NAMALWA (cell line): ENCODE measurements around the gene ATP5F1D.
"Not testable (repeated sequence)": the region's sequence is repeated elsewhere in the genome, so short reads cannot be mapped to it uniquely, and the experiment has no call there.

Experiments used
- DNase-seq: peaks from one replicate; pipeline ENCODE4 v3.0.0-alpha.2; 2015; ENCODE audit warnings: low spot score

ATP5F1D gene

DNA sequence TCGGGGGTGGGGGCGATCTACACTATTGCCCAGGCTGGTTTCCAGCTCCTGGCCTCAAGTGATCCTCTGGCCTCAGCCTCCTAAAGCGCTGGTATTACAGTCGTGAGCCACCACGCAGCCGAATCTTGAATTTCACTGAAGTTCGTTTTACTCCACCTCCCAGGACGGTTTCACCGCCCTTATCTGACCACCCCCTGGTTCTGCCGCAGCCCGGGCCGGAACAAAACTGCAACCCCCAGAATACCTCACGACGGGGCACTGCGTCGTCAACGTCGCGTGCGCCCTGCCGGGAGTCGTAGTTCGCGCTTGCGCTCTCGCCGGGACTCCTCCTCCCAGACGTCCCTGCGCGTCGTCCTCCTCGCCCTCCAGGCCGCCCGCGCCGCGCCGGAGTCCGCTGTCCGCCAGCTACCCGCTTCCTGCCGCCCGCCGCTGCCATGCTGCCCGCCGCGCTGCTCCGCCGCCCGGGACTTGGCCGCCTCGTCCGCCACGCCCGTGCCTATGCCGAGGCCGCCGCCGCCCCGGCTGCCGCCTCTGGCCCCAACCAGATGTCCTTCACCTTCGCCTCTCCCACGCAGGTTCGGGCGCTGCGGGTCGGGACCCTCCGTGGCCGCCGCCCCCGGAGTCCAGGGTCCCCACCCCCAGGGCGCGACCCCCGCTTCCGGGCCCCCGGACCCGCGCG, at the start of gene ATP5F1D:
Gene ATP5F1D, plus strand, starts transcription at position 335 of the 679 bp plus-strand sequence. Its CDS starts 100 bp downstream, at position 435.
- peak; percentile 95 for DNase-seq

DNA sequence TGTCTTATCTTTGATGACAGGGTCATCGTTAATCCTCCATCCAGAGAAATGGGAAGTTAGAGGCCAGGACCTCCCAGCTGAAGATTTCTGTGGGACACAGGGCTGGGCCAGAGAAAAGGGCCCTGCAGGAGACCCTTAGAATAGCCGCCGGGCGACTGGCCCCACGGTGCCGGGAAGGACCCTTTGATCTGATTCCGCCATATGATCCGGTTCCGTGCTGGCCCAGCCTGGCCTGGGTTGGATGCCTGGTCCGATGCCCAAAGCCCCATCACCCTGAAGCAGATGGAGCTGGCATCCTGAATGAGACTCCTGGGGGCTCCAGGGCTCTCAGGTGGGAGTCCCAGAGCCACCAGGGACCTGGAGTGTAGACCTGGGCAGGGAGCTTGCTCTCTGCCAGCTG, 42.0 kb upstream of the ATP5F1D start:
- DNase-seq, result no peak

DNA sequence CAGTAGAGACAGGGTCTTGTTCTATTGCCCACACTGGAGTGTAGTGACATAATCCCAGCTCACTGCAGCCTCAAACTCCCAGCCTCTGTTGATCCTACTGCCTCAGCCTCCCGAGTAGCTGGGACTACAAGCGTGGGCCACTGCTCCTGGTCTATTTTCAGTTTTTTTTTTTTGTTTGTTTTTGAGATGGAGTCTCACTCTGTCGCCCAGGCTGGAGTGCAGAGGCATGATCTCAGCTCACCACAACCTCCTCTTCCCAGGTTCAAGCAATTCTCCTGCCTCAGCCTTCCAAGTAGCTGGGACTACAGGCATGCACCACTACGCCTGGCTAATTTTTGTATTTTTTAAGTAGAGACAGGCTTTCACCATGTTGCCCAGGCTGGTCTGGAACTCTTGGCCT, 40.9 kb upstream of the ATP5F1D start:
- DNase-seq, result not testable (repeated sequence)

DNA sequence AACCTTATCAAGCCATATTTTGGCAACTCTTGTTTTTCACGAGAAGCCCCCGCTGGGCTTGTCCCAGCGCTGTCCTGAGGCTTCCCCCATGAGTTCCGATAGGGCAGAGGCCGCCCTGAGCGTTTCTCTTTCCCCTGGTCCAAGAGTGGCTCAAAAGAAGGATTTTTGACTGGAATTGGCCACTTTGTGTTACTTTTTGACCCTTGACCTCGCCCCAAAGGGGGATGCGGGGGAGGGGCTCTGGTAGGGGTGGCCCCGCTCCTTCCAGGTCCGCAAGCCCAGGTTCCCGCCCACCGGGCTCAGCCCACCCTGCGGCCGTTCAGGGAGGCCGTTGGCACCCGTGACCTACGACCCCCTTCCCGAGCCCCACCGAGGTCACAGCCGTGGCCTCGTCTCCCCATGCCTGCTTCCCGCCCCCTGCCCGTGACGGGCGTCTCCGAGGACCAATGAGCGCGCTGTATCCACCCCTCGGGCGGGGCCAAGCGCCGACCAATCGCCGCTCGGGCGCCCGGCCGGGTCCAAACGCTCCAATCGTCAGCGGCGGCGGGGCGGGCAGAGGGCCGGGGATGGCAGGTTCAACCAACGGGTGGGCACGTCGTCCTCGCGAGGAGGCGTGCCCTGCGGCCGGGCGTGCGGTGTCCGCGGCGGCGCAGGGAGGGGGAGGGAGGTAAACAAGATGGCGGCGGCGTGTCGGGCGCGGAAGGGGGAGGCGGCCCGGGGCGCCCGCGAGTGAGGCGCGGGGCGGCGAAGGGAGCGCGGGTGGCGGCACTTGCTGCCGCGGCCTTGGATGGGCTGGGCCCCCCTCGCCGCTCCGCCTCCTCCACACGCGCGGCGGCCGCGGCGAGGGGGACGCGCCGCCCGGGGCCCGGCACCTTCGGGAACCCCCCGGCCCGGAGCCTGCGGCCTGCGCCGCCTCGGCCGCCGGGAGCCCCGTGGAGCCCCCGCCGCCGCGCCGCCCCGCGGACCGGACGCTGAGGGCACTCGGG, 36.1 kb upstream of the ATP5F1D start, which contains the start of gene STK11:
Gene STK11, plus strand, starts transcription at position 665 of the 986 bp plus-strand sequence. CDS start 1,136 bp downstream, outside the sequence.
- DNase-seq, result peak; percentile 98

DNA sequence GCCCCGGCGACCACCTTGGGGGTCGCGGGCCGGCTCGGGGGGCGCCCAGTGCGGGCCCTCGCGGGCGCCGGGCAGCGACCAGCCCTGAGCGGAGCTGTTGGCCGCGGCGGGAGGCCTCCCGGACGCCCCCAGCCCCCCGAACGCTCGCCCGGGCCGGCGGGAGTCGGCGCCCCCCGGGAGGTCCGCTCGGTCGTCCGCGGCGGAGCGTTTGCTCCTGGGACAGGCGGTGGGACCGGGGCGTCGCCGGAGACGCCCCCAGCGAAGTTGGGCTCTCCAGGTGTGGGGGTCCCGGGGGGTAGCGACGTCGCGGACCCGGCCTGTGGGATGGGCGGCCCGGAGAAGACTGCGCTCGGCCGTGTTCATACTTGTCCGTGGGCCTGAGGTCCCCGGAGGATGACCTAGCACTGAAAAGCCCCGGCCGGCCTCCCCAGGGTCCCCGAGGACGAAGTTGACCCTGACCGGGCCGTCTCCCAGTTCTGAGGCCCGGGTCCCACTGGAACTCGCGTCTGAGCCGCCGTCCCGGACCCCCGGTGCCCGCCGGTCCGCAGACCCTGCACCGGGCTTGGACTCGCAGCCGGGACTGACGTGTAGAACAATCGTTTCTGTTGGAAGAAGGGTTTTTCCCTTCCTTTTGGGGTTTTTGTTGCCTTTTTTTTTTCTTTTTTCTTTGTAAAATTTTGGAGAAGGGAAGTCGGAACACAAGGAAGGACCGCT, 35.2 kb upstream of the ATP5F1D start:
- no peak for DNase-seq

DNA sequence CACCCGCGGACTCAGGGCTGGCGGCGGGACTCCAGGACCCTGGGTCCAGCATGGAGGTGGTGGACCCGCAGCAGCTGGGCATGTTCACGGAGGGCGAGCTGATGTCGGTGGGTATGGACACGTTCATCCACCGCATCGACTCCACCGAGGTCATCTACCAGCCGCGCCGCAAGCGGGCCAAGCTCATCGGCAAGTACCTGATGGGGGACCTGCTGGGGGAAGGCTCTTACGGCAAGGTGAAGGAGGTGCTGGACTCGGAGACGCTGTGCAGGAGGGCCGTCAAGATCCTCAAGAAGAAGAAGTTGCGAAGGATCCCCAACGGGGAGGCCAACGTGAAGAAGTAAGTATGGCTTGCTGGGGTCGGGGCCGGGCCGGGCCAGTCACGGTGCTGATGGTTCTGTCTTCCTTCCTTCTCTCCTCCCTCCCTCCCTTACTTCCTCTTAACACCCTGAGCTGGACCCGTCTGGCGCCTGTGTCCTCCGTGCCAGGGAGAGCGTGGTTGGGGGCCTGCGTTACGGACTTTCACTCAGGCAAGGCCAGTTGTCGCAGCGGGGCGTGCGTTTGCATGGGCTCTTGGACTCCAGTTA, 34.6 kb upstream of the ATP5F1D start:
- peak; percentile 60 for DNase-seq

DNA sequence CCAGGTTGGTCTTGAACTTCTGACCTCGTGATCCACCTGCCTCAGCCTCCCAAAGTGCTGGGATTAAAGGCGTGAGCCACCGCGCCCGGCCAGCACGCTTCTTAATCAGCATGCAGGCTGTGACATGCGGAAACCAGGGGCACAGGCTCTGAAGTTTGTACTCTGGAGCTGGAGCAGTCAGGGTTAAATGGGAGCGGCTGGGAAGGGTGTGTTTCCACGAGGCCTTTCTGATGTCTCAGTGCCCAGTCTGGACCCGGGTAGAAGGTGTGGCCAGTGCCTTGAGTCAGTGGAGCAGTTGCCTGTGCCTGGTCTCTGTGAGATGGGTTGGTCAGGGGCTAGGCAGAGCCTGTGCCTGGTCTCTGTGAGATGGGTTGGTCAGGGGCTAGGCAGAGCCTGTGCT, 32.7 kb upstream of the ATP5F1D start:
- DNase-seq, result not testable (repeated sequence)

DNA sequence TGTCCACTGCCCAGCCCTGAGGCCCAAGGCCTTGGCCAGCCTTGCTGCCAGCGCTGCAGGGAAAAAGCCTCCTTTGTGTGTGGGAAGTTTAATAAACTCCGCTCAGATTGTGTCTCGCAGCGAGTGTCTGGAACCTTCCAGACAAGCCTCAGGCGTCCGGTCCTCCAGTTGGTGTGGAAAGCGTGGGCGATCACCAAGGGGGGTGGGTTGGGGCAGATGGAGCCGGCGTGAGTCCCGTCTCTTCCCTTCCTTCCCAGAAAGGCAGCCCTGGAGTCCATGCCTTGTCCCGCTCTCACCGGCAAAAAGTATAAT, 31.4 kb upstream of the ATP5F1D start:
- DNase-seq, result no peak

DNA sequence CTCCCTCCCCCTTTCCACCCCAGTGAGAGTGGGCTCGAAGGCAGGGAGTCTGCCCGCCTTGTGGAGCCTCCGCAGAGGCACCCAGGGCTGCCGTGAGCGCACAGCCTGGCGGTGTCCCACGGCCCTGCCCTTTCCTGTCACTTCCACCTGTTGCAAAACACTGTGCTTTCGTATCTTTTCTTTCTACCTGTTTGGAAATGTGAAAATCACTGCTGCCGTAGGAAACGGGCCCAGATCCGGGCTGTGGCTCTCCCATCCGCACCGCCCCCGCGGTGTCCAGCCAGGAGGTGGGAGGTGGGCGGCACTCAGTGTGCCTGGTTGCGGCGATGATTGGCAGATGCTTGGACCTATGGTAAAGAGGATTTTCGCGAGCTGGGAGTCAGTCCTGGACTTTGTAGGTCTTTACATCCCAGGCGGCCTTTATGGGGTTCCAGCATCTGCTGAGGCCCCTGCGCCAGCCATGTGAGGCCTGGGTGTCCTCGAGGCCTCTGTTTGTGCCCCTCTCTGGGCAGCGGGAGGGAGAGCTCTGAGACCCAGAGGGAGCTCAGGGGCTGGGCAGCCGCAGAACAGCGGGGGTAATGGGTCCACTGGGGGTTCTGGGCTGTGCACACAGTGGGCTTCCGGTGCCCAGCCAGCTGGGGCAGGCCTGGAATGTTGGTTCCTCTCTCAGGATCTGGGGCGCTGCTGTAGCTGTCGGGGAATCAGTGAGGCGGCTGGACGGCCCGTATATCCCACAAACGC, 29.9 kb upstream of the ATP5F1D start:
- no peak for DNase-seq

DNA sequence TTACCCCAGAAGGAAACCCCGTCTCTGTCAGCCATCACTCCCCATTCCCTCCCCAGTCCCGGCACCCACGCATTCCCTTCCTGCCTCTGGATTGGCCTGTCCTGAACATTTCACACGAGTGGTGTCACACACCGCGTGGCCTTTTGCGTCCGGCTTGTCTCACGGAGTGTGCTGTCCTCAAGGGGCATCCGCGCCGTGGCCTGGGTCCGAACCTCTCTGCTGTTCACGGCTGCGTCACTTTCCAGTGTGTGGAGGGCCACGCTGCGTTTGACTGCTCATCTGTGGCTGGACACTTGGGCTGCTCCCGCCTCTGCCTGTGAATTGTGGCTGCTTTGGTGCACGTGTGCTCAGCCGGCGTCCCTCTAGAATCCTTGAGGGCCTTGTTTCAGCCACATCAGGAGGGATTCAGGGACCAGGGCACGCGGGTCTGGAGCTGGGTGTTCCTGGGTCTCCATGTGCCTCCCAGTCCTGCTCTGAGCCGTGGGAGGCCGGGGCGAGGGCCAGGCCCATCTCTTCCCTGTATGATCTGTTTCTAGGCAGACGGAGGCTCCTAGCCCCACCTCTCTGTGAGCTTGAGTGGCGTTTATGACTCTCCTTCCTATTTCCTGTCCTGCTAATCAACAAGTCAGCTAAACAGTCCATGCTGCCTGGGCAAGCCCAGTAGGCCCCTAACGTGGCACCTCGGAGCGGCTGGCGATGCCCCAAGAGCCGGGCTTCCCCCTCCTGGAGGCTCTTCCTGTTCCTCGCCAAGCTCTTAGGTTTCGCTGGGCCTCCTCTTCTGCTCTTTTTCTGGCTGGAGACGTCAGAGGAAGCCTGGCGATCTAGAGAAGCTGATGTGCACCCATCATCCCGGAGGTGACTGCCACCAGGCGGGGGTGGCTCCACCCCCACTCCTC, 27.9 kb upstream of the ATP5F1D start:
- no peak for DNase-seq

DNA sequence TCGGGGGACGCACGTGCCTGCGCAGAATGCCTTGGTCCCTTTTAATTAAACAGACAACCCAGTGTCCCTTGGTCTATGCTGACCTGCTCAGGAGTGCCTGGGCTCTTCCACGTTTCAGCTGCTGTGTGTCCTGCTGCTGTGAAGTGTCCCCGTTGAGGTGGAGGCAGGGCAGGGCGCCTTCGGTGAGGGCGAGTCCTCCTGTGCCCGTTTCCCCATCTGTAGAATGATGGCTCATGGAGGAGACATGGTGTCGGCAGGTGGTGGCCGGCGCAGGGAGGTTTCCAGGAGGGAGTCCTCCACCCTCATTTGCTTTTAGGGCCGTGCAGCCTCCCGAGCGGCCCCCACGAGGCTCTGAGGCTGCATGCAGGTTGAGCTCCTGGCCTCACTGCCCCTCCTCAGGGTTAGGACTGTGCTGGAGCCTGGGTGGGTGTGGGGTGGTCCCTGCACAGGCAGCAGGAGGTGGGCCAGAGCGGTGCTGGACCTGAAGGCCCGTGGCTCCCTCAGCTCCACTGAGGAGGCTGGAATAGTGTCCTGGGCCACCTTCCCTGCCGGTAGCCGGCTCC, 27.2 kb upstream of the ATP5F1D start:
- DNase-seq, result no peak

DNA sequence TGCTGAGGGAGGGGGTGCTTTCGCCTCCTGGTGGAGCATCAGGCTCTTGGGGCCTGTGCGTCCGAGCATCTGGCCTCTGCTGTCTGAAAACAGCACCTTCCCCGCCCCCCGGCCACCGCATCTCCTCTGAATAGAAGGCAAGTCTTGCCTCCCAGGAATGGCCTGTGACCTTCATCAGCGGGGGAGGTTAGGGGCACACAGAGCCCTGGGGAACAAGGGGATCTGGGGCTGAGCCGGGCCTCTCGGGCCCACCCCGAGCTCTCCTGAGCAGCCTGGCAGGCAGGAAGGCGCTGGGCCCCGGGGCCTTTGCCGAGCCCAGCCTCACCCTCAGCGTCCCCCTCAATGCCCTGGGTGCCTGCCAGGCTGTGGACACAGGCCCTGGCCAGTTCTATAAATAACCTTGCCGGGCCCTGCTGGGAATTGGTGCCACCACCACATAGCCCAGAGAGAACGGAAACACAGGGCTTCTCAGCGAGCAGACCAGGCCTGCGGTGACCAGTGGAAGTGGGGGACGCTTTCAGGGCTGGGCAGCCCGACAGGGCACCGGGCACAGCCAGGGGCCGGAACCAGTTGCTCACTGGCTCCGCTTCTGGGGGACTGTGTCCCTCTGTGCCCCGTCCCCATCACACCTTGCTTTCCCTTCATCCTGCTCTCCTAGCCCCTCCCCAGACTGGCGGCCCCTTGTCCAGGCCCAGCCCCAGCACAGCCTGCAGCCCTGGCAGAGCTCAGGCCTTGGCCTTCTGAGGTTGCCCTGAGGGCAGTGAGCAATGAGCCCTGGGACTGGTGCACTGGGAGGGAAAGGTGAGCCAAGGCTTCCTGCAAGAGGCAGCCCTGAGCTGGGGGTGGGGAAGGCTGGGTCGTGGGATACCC, 26.5 kb upstream of the ATP5F1D start:
- DNase-seq, result no peak

DNA sequence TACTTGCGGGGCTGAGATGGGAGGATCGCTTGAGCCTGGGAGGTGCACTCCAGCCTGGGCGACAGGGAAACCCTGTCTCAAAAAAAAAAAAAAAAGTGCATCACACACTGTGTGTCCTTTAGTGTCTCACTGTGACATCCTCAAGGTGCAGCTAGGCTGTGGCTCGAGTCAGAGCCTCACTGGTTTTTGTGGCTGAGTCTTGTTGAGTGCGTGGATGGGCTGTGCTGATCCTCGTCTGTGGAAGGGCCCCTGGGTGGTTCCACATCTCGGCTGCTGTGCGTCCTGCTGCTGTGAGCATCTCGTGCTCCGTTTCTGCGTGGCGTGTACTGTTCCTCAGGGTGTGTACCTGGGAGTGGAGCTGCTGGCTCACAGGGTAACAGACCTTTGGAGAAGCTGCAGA, 24.8 kb upstream of the ATP5F1D start:
- no peak for DNase-seq

DNA sequence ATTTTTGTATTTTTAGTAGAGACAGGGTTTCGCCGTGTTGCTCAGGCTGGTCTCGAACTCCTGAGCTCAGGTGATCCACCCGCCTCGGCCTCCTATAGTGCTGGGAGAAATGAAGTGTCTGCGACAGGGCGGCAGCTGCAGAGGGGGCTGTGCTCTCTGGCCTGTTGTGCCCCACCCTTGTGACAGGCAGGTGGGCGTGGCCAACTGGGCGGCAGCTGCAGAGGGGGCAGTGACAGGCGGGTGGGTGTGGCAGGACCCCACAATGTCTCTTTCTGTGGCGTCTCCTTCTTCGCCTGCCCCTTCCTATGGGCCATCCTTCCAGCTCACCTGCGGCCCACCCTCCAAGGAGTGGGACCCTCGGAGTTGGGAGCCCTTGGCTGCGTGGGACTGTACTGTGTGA, 24.2 kb upstream of the ATP5F1D start:
- peak; percentile 49 for DNase-seq

DNA sequence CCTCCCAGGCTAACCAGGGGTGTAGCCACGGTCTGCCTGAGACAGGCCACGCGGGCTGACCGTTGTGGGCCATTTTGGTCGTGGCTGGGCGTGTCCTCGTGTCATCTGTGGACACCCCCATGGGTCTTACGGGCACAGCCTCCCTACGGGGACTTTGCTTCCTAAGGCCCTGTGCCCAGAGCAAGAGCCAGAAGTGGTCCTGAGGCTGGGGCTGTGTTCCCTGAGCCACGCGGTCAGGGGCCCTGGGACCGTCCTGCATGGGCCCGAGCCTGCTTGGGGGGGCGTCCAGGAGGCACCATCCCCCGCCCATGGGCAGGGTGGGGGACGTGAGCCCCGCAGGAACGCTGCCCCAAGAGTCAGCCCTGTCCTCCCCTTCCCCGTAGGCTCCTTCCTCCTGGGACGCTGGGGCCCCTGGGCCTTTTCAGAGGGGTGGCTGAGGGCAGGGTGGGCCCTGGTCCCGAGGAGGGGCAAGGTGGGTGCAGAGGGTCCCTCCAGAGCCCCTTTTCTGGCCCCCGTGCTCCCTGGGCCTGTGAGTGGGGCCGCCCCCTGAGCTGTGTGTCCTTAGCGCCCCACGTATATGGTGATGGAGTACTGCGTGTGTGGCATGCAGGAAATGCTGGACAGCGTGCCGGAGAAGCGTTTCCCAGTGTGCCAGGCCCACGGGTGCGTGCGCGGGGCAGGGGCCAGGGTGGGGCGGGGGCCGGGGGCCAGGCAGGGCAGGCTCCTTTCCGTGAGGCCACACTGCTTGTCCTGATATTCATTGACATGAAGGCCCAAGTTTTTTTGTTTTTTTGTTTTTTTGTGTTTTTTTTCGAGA, 22.6 kb upstream of the ATP5F1D start:
- no peak for DNase-seq

DNA sequence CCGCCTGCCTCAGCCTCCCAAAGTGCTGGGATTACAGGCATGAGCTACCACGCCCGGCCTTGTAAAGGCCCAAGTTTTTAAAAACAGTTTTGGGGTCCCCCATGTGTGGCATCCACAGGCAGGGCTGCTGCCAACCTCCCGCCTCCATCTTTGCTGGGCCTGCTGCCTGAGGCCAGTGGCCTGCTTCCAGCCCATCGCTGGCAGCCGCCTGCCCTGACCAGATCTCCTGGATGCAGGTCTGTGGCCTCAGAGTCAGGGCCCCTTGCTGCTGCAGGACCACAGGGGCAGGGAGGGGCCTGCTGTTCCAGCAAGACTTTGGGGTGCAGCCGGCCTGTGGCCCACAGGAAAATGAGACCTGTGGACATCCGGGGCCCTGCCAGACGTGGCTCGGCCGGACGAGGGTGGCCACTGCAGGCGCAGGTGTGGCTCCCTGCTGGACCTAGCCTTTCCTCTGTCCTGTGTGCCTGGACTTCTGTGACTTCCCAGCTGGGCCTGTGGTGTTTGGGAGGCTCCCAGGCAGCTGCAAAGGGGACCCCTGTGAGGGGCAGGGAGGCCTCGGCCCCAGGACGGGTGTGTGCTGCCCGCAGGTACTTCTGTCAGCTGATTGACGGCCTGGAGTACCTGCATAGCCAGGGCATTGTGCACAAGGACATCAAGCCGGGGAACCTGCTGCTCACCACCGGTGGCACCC, 21.6 kb upstream of the ATP5F1D start:
- no peak for DNase-seq

DNA sequence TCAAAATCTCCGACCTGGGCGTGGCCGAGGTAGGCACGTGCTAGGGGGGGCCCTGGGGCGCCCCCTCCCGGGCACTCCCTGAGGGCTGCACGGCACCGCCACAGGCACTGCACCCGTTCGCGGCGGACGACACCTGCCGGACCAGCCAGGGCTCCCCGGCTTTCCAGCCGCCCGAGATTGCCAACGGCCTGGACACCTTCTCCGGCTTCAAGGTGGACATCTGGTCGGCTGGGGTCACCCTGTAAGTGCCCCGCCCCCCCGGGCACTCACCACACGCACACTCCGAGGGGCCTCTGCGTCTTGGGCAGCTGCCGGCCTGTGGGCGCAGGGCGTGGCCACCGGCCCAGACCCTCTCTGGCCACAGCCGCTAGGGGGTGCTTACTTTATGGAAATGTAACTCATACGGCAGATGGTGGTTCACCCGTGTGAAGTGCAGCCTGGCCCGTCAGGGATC, 21.0 kb upstream of the ATP5F1D start:
- no peak for DNase-seq
